Muscle of leg (tissue), 11 donors: ENCODE results near the gene MAD1L1. TPM values are rescaled to one million over a fixed set of nuclear protein-coding genes. Genes with fewer than 3 reads are reported as not detected.

Experiments
- DNase-seq: peaks from one replicate; pipeline ENCODE4 v3.0.0; 2013
- H3K27ac ChIP-seq: one replicate; pipeline ENCODE4 v1.5.1; 2013; ENCODE audit warnings: mild to moderate bottlenecking, low read length, control low read depth
- H3K27me3 ChIP-seq: one replicate; pipeline ENCODE4 v1.6.1; 2013; ENCODE audit warnings: low read length; ENCODE audit not compliant: control insufficient read depth, insufficient read depth
- H3K36me3 ChIP-seq: one replicate; pipeline ENCODE4 v1.6.1; 2013; ENCODE audit warnings: low read length; ENCODE audit not compliant: control insufficient read depth, insufficient read depth
- H3K4me1 ChIP-seq: one replicate; pipeline ENCODE4 v1.6.1; 2013; ENCODE audit warnings: low read length; ENCODE audit not compliant: control insufficient read depth, insufficient read depth
- H3K4me3 ChIP-seq: one replicate; pipeline ENCODE4 v1.5.1; 2013; ENCODE audit warnings: low read length, control low read depth
- H3K9me3 ChIP-seq: replicated peaks from 2 replicates; pipeline ENCODE4 v1.6.1; 2013; ENCODE audit warnings: low read depth, low read length; ENCODE audit not compliant: control insufficient read depth
- WGBS: methylation state at CpG from one replicate; pipeline ENCODE4 v1.1.5; 2013; ENCODE audit warnings: missing lambda C conversion rate; ENCODE audit not compliant: insufficient coverage; 5-methylcytosine and 5-hydroxymethylcytosine counted together
- polyA plus RNA-seq, 8 donors: library from polyadenylated mRNA; unstranded; fragments of 120-200 nt; gene quantifications; one replicate each; pipeline versions ENCODE4 v1.2.1 to v1.2.3, GENCODE V29; 2013; ENCODE audit warnings: inconsistent platforms in 1 of 8, low replicate concordance in 1 of 8; ENCODE audit not compliant: insufficient read length in 8 of 8, insufficient read depth in 1 of 8
- total RNA-seq: library from RNA; stranded (reverse); fragments of 120-200 nt; gene quantifications from one replicate; pipeline ENCODE4 v1.2.4, GENCODE V29; 2013

MAD1L1 gene
- total and polyA plus RNA-seq, 9 donors, result 19.1 to 38.7 (median 21.8) TPM

- DNase-seq, result no peak
- WGBS, result 85% methylated on average over 17 of the region's 28 CpGs
- peaks cover 45% of the 10 kb centered on the region for H3K4me1 ChIP-seq
- no peak overlapping the region for H3K4me3 ChIP-seq
- H3K9me3 ChIP-seq, result no peaks in the 10 kb centered on the region
- H3K27ac ChIP-seq, result no peak overlapping the region
- peaks cover 2% of the 10 kb centered on the region for H3K27me3 ChIP-seq
- H3K36me3 ChIP-seq, result no peaks in the 10 kb centered on the region
Observed at GRCh38 chr7:1915956-1916600, 316.7 kb downstream of the MAD1L1 start.

GRCh38 chr7:1915326-1915725, 317.4 kb downstream of the MAD1L1 start:
- DNase-seq, result no peak
- H3K4me1 ChIP-seq, result peaks cover 42% of the 10 kb centered on the region
- no peaks in the 10 kb centered on the region for H3K9me3 ChIP-seq
- H3K27ac ChIP-seq, result no peak overlapping the region
- H3K27me3 ChIP-seq, result peaks cover 2% of the 10 kb centered on the region
- no peak overlapping the region for H3K4me3 ChIP-seq
- WGBS, result 93% methylated on average over 30 of the region's 30 CpGs
- no peaks in the 10 kb centered on the region for H3K36me3 ChIP-seq

GRCh38 chr7:1914743-1915142, 318.0 kb downstream of the MAD1L1 start:
- H3K4me1 ChIP-seq, result peaks cover 36% of the 10 kb centered on the region
- H3K9me3 ChIP-seq, result no peaks in the 10 kb centered on the region
- H3K36me3 ChIP-seq, result no peaks in the 10 kb centered on the region
- H3K27ac ChIP-seq, result no peak overlapping the region
- WGBS, result 79% methylated on average over 7 of the region's 9 CpGs
- peaks cover 2% of the 10 kb centered on the region for H3K27me3 ChIP-seq
- no peak for DNase-seq
- no peak overlapping the region for H3K4me3 ChIP-seq

- peaks cover 2% of the 10 kb centered on the region for H3K27me3 ChIP-seq
- no peaks in the 10 kb centered on the region for H3K9me3 ChIP-seq
- 27% methylated on average over 4 of the region's 21 CpGs for WGBS
- no peak overlapping the region for H3K27ac ChIP-seq
- peaks cover 31% of the 10 kb centered on the region for H3K4me1 ChIP-seq
- no peaks in the 10 kb centered on the region for H3K36me3 ChIP-seq
- peak; percentile 71 for DNase-seq
- no peak overlapping the region for H3K4me3 ChIP-seq
Observed at GRCh38 chr7:1914321-1914720, 318.4 kb downstream of the MAD1L1 start.

- WGBS, result 74% methylated on average over 9 of the region's 25 CpGs
- no peak for DNase-seq
- Histone ChIP-seq H3K27ac (no peak overlapping the region), H3K9me3 (no peaks in the 10 kb centered on the region), H3K36me3 (no peaks in the 10 kb centered on the region), H3K4me1 (peaks cover 28% of the 10 kb centered on the region), H3K27me3 (peaks cover 2% of the 10 kb centered on the region), H3K4me3 (no peak overlapping the region)
Observed at GRCh38 chr7:1913466-1914282, 319.1 kb downstream of the MAD1L1 start.

GRCh38 chr7:1912593-1913465, 319.9 kb downstream of the MAD1L1 start:
- 22% methylated on average over 36 of the region's 41 CpGs for WGBS
- DNase-seq, result peak; percentile 56
- no peaks in the 10 kb centered on the region for H3K9me3 ChIP-seq
- H3K27ac ChIP-seq, result no peak overlapping the region
- peaks cover 2% of the 10 kb centered on the region for H3K27me3 ChIP-seq
- H3K4me3 ChIP-seq, result no peak overlapping the region
- H3K36me3 ChIP-seq, result no peaks in the 10 kb centered on the region
- H3K4me1 ChIP-seq, result peaks cover 28% of the 10 kb centered on the region

- no peaks in the 10 kb centered on the region for H3K36me3 ChIP-seq
- H3K27ac ChIP-seq, result no peak overlapping the region
- WGBS, result 82% methylated on average over 14 of the region's 14 CpGs
- no peak overlapping the region for H3K4me3 ChIP-seq
- peaks cover 24% of the 10 kb centered on the region for H3K4me1 ChIP-seq
- H3K27me3 ChIP-seq, result no peaks in the 10 kb centered on the region
- H3K9me3 ChIP-seq, result no peaks in the 10 kb centered on the region
- no peak for DNase-seq
Observed at GRCh38 chr7:1911571-1911970, 321.2 kb downstream of the MAD1L1 start.

GRCh38 chr7:1910827-1911226, 321.9 kb downstream of the MAD1L1 start:
- WGBS, result 72% methylated on average over 18 of the region's 18 CpGs
- Histone ChIP-seq H3K4me1 (peaks cover 24% of the 10 kb centered on the region), H3K4me3 (no peak overlapping the region), H3K36me3 (no peaks in the 10 kb centered on the region), H3K27me3 (no peaks in the 10 kb centered on the region), H3K9me3 (no peaks in the 10 kb centered on the region), H3K27ac (no peak overlapping the region)
- no peak for DNase-seq

GRCh38 chr7:1910081-1910685, 322.6 kb downstream of the MAD1L1 start:
- H3K27ac ChIP-seq, result no peak overlapping the region
- no peaks in the 10 kb centered on the region for H3K27me3 ChIP-seq
- H3K4me3 ChIP-seq, result no peak overlapping the region
- peaks cover 24% of the 10 kb centered on the region for H3K4me1 ChIP-seq
- H3K9me3 ChIP-seq, result no peaks in the 10 kb centered on the region
- no peaks in the 10 kb centered on the region for H3K36me3 ChIP-seq
- no peak for DNase-seq
- 91% methylated on average over 23 of the region's 26 CpGs for WGBS
